ENCODE results near the gene MSANTD7.

Gene MSANTD7

DNA sequence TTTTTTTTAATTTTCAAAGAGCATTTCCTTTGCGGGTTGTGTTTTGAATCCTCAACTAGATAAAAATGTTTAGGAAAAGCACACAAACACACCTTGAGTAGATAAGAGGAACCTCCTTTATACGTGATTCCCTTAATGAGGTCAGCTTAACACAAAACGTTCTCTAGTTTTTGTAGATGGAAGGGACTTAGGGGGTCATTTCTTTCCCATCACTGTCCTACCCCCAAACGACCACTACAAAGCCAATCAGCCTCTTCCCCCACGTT, 41.8 kb downstream of the MSANTD7 start:
- WGBS (ENCODE audit: insufficient coverage): no CpG with 5 or more reads among the region's 5 CpGs
- Histone ChIP-seq H3K27ac (ENCODE audit: insufficient read depth in 1 of 2, low read depth in 1 of 2, low read length in 2 of 2, poor library complexity in 1 of 2, severe bottlenecking in 2 of 2) (peak overlapping the region in 1 of 2 experiments; percentile 43), H3K27me3 (replicated peaks in 2 of 5; ENCODE audit: control insufficient read depth in 4 of 5, insufficient read depth in 5 of 5, low read length in 4 of 5) (no peaks in the 10 kb centered on the region), H3K4me1 (ENCODE audit: control extremely low read depth in 1 of 4, control insufficient read depth in 4 of 4, insufficient read depth in 4 of 4, low read length in 3 of 4) (peaks cover 5 to 27% (median 21%) of the 10 kb centered on the region in 4 experiments), H3K4me3 (ENCODE audit: control insufficient read depth in 1 of 7, extremely low read depth in 1 of 7, insufficient read depth in 4 of 7, low read depth in 2 of 7, low read length in 6 of 7) (peak overlapping the region in 6 of 7 experiments; percentile 82 to 99 (median 96)), H3K9me3 (ENCODE audit: control extremely low read depth in 1 of 5, control insufficient read depth in 4 of 5, insufficient read depth in 2 of 5, low read depth in 1 of 5, low read length in 4 of 5) (no peaks in the 10 kb centered on the region), H3K36me3 (ENCODE audit: control insufficient read depth in 4 of 4, insufficient read depth in 4 of 4, low read length in 3 of 4) (peaks cover 0 to 20% (median 4%) of the 10 kb centered on the region in 4 experiments)
- POLR2A ChIA-PET: no interaction called here
- peak in 1 of 3 donors; percentile 41 for DNase-seq
- CTCF ChIA-PET: interaction anchor here (1.0 to 2.2 kb wide), 3 partner anchors 10 to 23 kb away, joined by 3 to 14 read pairs (median 4); no protein-coding TSS in a partner anchor

- H3K4me1 ChIP-seq (ENCODE audit: control extremely low read depth in 1 of 4, control insufficient read depth in 4 of 4, insufficient read depth in 4 of 4, low read length in 3 of 4): peaks cover 5 to 27% (median 21%) of the 10 kb centered on the region in 4 experiments
- no peaks in the 10 kb centered on the region for H3K27me3 ChIP-seq (replicated peaks in 2 of 5; ENCODE audit: control insufficient read depth in 4 of 5, insufficient read depth in 5 of 5, low read length in 4 of 5)
- CTCF ChIA-PET: interaction anchor here (1.4 to 2.2 kb wide), 2 partner anchors 10 to 344 kb away, joined by 3 to 14 read pairs; no protein-coding TSS in a partner anchor
- peak overlapping the region in 6 of 7 experiments; percentile 82 to 99 (median 96) for H3K4me3 ChIP-seq (ENCODE audit: control insufficient read depth in 1 of 7, extremely low read depth in 1 of 7, insufficient read depth in 4 of 7, low read depth in 2 of 7, low read length in 6 of 7)
- DNase-seq: no peak
- H3K36me3 ChIP-seq (ENCODE audit: control insufficient read depth in 4 of 4, insufficient read depth in 4 of 4, low read length in 3 of 4): peaks cover 0 to 23% (median 3%) of the 10 kb centered on the region in 4 experiments
- no peak overlapping the region for H3K27ac ChIP-seq (ENCODE audit: insufficient read depth in 1 of 2, low read depth in 1 of 2, low read length in 2 of 2, poor library complexity in 1 of 2, severe bottlenecking in 2 of 2)
- POLR2A ChIA-PET: no interaction called here
- WGBS (ENCODE audit: insufficient coverage): 100% methylated on average over 3 of the region's 7 CpGs
- no peaks in the 10 kb centered on the region for H3K9me3 ChIP-seq (ENCODE audit: control extremely low read depth in 1 of 5, control insufficient read depth in 4 of 5, insufficient read depth in 2 of 5, low read depth in 1 of 5, low read length in 4 of 5)
Measured at GRCh38 chr10:14880229-14880628, 42.1 kb downstream of the MSANTD7 start.

GRCh38 chr10:14884082-14884481, 46.0 kb downstream of the MSANTD7 start:
- Histone ChIP-seq H3K4me1 (ENCODE audit: control extremely low read depth in 1 of 4, control insufficient read depth in 4 of 4, insufficient read depth in 4 of 4, low read length in 3 of 4) (peaks cover 5 to 19% (median 9%) of the 10 kb centered on the region in 4 experiments), H3K27me3 (replicated peaks in 2 of 5; ENCODE audit: control insufficient read depth in 4 of 5, insufficient read depth in 5 of 5, low read length in 4 of 5) (no peaks in the 10 kb centered on the region), H3K4me3 (ENCODE audit: control insufficient read depth in 1 of 7, extremely low read depth in 1 of 7, insufficient read depth in 4 of 7, low read depth in 2 of 7, low read length in 6 of 7) (no peak overlapping the region), H3K27ac (ENCODE audit: insufficient read depth in 1 of 2, low read depth in 1 of 2, low read length in 2 of 2, poor library complexity in 1 of 2, severe bottlenecking in 2 of 2) (no peak overlapping the region), H3K36me3 (ENCODE audit: control insufficient read depth in 4 of 4, insufficient read depth in 4 of 4, low read length in 3 of 4) (peaks cover 0 to 34% (median 8%) of the 10 kb centered on the region in 4 experiments), H3K9me3 (ENCODE audit: control extremely low read depth in 1 of 5, control insufficient read depth in 4 of 5, insufficient read depth in 2 of 5, low read depth in 1 of 5, low read length in 4 of 5) (no peaks in the 10 kb centered on the region)
- no CpG with 5 or more reads among the region's 3 CpGs for WGBS (ENCODE audit: insufficient coverage)
- ChIA-PET POLR2A (no interaction called here), CTCF (no interaction called here)
- peak in 2 of 3 donors; percentile 46 to 69 for DNase-seq
